Measurements from ENCODE around the gene ZNF345.

The ZNF345 gene

GRCh38 chr19:36918090-36918489 is 67.4 kb downstream of the ZNF345 start:
- no peak for DNase-seq (ENCODE audit: low spot score)

Measured in hematopoietic multipotent progenitor cell treated with erythropoietin and hydrocortisone succinate and interleukin-3 and kit ligand, for 17 days (in vitro differentiated cells).